A549 treated with ZK216348 at 1 μM for 4 hours (cell line): ENCODE data around the gene IL4. TPM values are rescaled to one million over a fixed set of nuclear protein-coding genes. Genes with fewer than 3 reads are reported as not detected.

ENCODE experiments used
- total RNA-seq: library from RNA; stranded (reverse); fragments of 200-300 nt; extraction: Qiagen RNA extraction; gene quantifications from 5 replicates; pipeline ENCODE4 v1.2.3, GENCODE V29; 2022; ENCODE audit warnings: low read depth

IL4 gene
- not detected in 5 replicates for total RNA-seq

DNA sequence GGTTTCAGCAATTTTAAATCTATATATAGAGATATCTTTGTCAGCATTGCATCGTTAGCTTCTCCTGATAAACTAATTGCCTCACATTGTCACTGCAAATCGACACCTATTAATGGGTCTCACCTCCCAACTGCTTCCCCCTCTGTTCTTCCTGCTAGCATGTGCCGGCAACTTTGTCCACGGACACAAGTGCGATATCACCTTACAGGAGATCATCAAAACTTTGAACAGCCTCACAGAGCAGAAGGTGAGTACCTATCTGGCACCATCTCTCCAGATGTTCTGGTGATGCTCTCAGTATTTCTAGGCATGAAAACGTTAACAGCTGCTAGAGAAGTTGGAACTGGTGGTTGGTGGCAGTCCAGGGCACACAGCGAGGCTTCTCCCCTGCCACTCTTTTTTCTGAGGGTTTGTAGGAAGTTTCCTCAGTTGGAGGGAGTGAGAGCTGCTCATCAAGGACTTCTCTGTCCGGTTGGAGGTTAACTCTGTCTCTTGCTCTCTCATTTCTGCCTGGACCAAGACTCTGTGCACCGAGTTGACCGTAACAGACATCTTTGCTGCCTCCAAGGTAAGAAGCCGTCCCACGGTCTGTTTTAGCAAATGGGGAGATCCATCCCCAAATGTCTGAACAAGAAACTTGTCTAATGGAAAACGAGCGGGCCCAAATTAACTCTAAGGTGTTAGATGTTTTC lies at the start of gene IL4:
TSS of gene IL4 (plus strand) at position 51 of the 692 bp plus-strand sequence. CDS start at position 113, 62 bp downstream.

DNA sequence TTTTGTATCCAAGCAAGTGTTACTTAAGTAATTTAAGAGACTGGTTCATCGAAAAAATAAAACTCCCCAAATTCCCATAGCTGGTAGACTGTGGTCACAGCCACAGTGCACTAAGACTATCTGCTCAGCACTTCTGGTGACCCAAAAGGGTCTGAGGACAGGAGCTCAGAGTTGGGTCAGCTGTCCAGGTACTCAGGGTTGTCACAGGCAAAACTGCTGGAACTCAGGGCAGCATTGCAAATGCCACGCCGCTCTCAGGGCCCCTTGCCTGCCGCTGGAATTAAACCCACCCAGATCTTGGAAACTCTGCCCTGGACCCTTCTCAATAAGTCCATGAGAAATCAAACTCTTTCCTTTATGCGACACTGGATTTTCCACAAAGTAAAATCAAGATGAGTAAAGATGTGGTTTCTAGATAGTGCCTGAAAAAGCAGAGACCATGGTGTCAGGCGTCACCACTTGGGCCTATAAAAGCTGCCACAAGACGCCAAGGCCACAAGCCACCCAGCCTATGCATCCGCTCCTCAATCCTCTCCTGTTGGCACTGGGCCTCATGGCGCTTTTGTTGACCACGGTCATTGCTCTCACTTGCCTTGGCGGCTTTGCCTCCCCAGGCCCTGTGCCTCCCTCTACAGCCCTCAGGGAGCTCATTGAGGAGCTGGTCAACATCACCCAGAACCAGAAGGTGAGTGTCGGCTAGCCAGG lies 16.0 kb upstream of the IL4 start, which contains the start of gene IL13:
TSS of gene IL13 (plus strand) at position 498 of the 705 bp plus-strand sequence. CDS start at position 512, 14 bp downstream.

Other genes starting within 250 kb of the IL4 start
- gene IRF1, start 183.2 kb upstream of the IL4 start, total RNA-seq = 24.7 to 35.2 TPM (median 33.1 TPM) in 5 replicates
- gene IL5, start 130.5 kb upstream of the IL4 start, total RNA-seq = not detected in 5 replicates
- gene RAD50, start 117.0 kb upstream of the IL4 start, total RNA-seq = 19.4 to 47.1 TPM (median 33.8 TPM) in 5 replicates
- 0.13 TPM in 1 of 5 replicates, not detected in the others for gene IL13, start 15.8 kb upstream of the IL4 start, total RNA-seq
- 8.1 to 16.4 TPM (median 9.7 TPM) in 5 replicates for gene KIF3A, start 63.6 kb downstream of the IL4 start, total RNA-seq
- gene CCNI2, start 73.4 kb downstream of the IL4 start, total RNA-seq = 0.06 to 0.09 TPM in 2 of 5 replicates, not detected in the others
- 16.5 to 23.3 TPM (median 20.8 TPM) in 5 replicates for gene SEPTIN8, start 103.2 kb downstream of the IL4 start, total RNA-seq
- gene SOWAHA, start 139.3 kb downstream of the IL4 start, total RNA-seq = 0.06 to 0.12 TPM (median 0.11 TPM) in 5 replicates
- 7.2 to 12.9 TPM (median 9.8 TPM) in 5 replicates for gene SHROOM1, start 156.7 kb downstream of the IL4 start, total RNA-seq
- gene GDF9, start 192.5 kb downstream of the IL4 start, total RNA-seq = 0.17 to 0.28 TPM (median 0.23 TPM) in 3 of 5 replicates, not detected in the others
- gene UQCRQ, start 192.7 kb downstream of the IL4 start, total RNA-seq = 410 to 521 TPM (median 479 TPM) in 5 replicates
- 0.58 to 1.4 TPM (median 1.0 TPM) in 5 replicates for gene LEAP2, start 199.7 kb downstream of the IL4 start, total RNA-seq